ENCODE results near the gene NRP2. TPM values are rescaled to one million over a fixed set of nuclear protein-coding genes. Genes with fewer than 3 reads are reported as not detected.

Gene NRP2
- 0.60 and 1.4 TPM in 2 replicates for total RNA-seq (2016; rRNA removed; fragmentation: Illumina TruSeq; extraction: Trizol)
- under 0.01 and 0.20 TPM in 2 replicates for total RNA-seq (2016; cell fraction: cytosol; rRNA removed; fragmentation: Illumina TruSeq; extraction: Trizol; ENCODE audit: low read depth)
- 0.79 and 0.93 TPM in 2 replicates for total RNA-seq (2016; cell fraction: insoluble cytoplasmic fraction; rRNA removed; fragmentation: Illumina TruSeq; extraction: Trizol)
- total RNA-seq (2016; cell fraction: membrane; rRNA removed; fragmentation: Illumina TruSeq; extraction: Trizol) = 0.22 and 0.41 TPM in 2 replicates
- total RNA-seq (2016; cell fraction: nucleus; rRNA removed; fragmentation: Illumina TruSeq; extraction: Trizol) = 1.4 and 2.4 TPM in 2 replicates
- 0.65 and 1.4 TPM in 2 replicates for polyA plus RNA-seq (2011; rRNA removed)
- 0.32 and 0.37 TPM in 2 replicates for polyA plus RNA-seq (2011; cell fraction: cytosol; rRNA removed)
- polyA plus RNA-seq (2011; cell fraction: nucleus; rRNA removed) = 0.51 and 0.66 TPM in 2 replicates
- 0.54 and 3.3 TPM in 2 replicates for polyA plus RNA-seq (2012)
- polyA plus RNA-seq (2016; cell fraction: cytosol; fragmentation: Illumina TruSeq; extraction: Trizol; ENCODE audit: low read depth) = 0.12 and 0.16 TPM in 2 replicates
- 0.26 and 0.34 TPM in 2 replicates for polyA plus RNA-seq (2016; cell fraction: insoluble cytoplasmic fraction; fragmentation: Illumina TruSeq; extraction: Trizol; ENCODE audit: low read depth)
- polyA plus RNA-seq (2016; cell fraction: membrane; fragmentation: Illumina TruSeq; extraction: Trizol; ENCODE audit: low read depth) = 0.09 and 0.37 TPM in 2 replicates
- 1.9 and 2.1 TPM in 2 replicates for polyA plus RNA-seq (2016; cell fraction: nucleus; fragmentation: Illumina TruSeq; extraction: Trizol; ENCODE audit: insufficient read depth, low read depth)
- 1.3 and 6.5 TPM in 2 replicates for polyA minus RNA-seq (2011; rRNA and poly(A)+ RNA removed; ENCODE audit: low replicate concordance)
- polyA minus RNA-seq (2011; cell fraction: cytosol; rRNA and poly(A)+ RNA removed) = 0.49 and 0.88 TPM in 2 replicates
- polyA minus RNA-seq (2011; cell fraction: nucleus; rRNA and poly(A)+ RNA removed) = 1.4 and 1.7 TPM in 2 replicates
- Bru-seq, nascent RNA = percentile 31 among the genes with signal in this experiment
- percentile 32 among the genes with signal in this experiment for BruChase-seq, experiment 1, labeled RNA remaining after a 6-hour chase
- percentile 24 among the genes with signal in this experiment for BruChase-seq, experiment 2, labeled RNA remaining after a 2-hour chase
- long read RNA-seq, experiment 1 = 0 reads
- long read RNA-seq, experiment 2, partial matches to known transcripts = 1 of 2 reads
- long read RNA-seq, experiment 2, other reads (novel, unspliced or antisense) = 1 of 2 reads

GRCh38 chr2:205682239-205682970, at the start of gene NRP2:
Gene NRP2, plus strand, starts transcription at chr2:205682501. Its CDS starts 790 bp downstream, at chr2:205683291.
- DNase-seq (ENCODE audit: low spot score) = peak; percentile 23
- H3K9me3 ChIP-seq (ENCODE audit: low read length) = no peaks in the 10 kb centered on the region
- FAIRE-seq = no peak
- peaks cover 12% of the 10 kb centered on the region for H3K4me1 ChIP-seq (ENCODE audit: insufficient read depth, low read length)
- ChIA-PET CTCF (ENCODE audit: low intra/inter-chr PET ratio, low total read pairs) (no interaction called here), POLR2A (no interaction called here)
- 7% methylated on average over 33 of the region's 71 CpGs for WGBS (ENCODE audit: low lambda C conversion rate)
- H2AFZ ChIP-seq (ENCODE audit: low read length) = no peak within 1 kb of the TSS
- H3K27ac ChIP-seq (ENCODE audit: extremely low read length, insufficient read depth, low read length) = no peak within 1 kb of the TSS
- no peak within 1 kb of the TSS for H3K9ac ChIP-seq (ENCODE audit: insufficient read depth, low read depth, low read length)
- no peaks in the 10 kb centered on the region for H4K20me1 ChIP-seq (ENCODE audit: insufficient read depth, low read length)
- peak within 1 kb of the TSS; percentile 75 for H3K4me2 ChIP-seq (ENCODE audit: low read depth, low read length)
- H3K27me3 ChIP-seq (ENCODE audit: control insufficient read depth in 1 of 2, insufficient read depth in 2 of 2, low read length in 2 of 2) = peaks cover 8 to 41% of the 10 kb centered on the region in 2 experiments
- intact Hi-C loops (cut with micrococcal nuclease; ENCODE audit: unreplicated experiment) = loop anchor here (10.0 kb wide), 1 partner anchor 1538 kb away; no protein-coding TSS in a partner anchor
- ATAC-seq = peak; percentile 84
- H3K36me3 ChIP-seq (replicated peaks in 1 of 2; ENCODE audit: control insufficient read depth in 1 of 2, insufficient read depth in 2 of 2, low read length in 2 of 2) = no peaks in the 10 kb centered on the region
- H3K79me2 ChIP-seq (ENCODE audit: insufficient read depth, low read length) = no peaks in the 10 kb centered on the region
- H3K4me3 ChIP-seq (replicated peaks in 1 of 3; ENCODE audit: insufficient read depth in 1 of 3, low read depth in 2 of 3, low read length in 3 of 3) = peak within 1 kb of the TSS; percentile 29 to 67 (median 45)
- no TSS peak for BruUV-seq (replicated peaks)
- in situ Hi-C loops (cut with HindIII; ENCODE audit: extremely low pct_ligation_motif_present, low pct_unique_long_range_greater_than_20kb) = no loop called here
- TF ChIP-seq ZNF343 (CRISPR knock-in tag; IDR thresholded peaks at IDR 0.05) (peak; percentile 76), PRMT3 (CRISPR knock-in tag; IDR thresholded peaks at IDR 0.05; ENCODE audit: borderline replicate concordance, low read depth) (0 out of 2 replicates have a peak, but pooled peaks have one; percentile 59), ZNF563 (CRISPR knock-in tag; IDR thresholded peaks at IDR 0.05) (0 out of 2 replicates have a peak, but pooled peaks have one; percentile 25), CBX2 (IDR thresholded peaks at IDR 0.05; ENCODE audit: low read depth, low read length) (no peak), CBX2 (CRISPR knock-in tag; IDR thresholded peaks at IDR 0.05; ENCODE audit: low read depth) (peak; percentile 81), ZSCAN29 (CRISPR knock-in tag; conservative IDR thresholded peaks at IDR 0.05) (0 out of 2 replicates have a peak, but pooled peaks have one; percentile 39), NONO (IDR thresholded peaks at IDR 0.05) (no peak), NONO (CRISPR knock-in tag; conservative IDR thresholded peaks at IDR 0.05) (0 out of 2 replicates have a peak, but pooled peaks have one; percentile 17), MAX (IDR thresholded peaks at IDR 0.05) (peak; percentile 48), ZGPAT (CRISPR knock-in tag; IDR thresholded peaks at IDR 0.05) (no peak; the same call in 1 of the 2 replicates), PHF8 (CRISPR knock-in tag; IDR thresholded peaks at IDR 0.05) (peak; percentile 34; the same call in 1 of the 2 replicates), ARNT2 (CRISPR knock-in tag; IDR thresholded peaks at IDR 0.05; ENCODE audit: low read depth) (peak; percentile 69; the same call in 1 of the 2 replicates), GLMP (CRISPR knock-in tag; IDR thresholded peaks at IDR 0.05; ENCODE audit: borderline replicate concordance) (no peak), ZMYM4 (CRISPR knock-in tag; IDR thresholded peaks at IDR 0.05) (no peak), SMARCC2 (IDR thresholded peaks at IDR 0.05) (no peak), HMGA1 (CRISPR knock-in tag; conservative IDR thresholded peaks at IDR 0.05) (no peak)
